ENCODE measurements around the gene SCGB1D1. TPM values are rescaled to one million over a fixed set of nuclear protein-coding genes. Genes with fewer than 3 reads are reported as not detected.

SCGB1D1 gene
- total and polyA plus RNA-seq, 2 experiments from 2014 or later = not detected

DNA sequence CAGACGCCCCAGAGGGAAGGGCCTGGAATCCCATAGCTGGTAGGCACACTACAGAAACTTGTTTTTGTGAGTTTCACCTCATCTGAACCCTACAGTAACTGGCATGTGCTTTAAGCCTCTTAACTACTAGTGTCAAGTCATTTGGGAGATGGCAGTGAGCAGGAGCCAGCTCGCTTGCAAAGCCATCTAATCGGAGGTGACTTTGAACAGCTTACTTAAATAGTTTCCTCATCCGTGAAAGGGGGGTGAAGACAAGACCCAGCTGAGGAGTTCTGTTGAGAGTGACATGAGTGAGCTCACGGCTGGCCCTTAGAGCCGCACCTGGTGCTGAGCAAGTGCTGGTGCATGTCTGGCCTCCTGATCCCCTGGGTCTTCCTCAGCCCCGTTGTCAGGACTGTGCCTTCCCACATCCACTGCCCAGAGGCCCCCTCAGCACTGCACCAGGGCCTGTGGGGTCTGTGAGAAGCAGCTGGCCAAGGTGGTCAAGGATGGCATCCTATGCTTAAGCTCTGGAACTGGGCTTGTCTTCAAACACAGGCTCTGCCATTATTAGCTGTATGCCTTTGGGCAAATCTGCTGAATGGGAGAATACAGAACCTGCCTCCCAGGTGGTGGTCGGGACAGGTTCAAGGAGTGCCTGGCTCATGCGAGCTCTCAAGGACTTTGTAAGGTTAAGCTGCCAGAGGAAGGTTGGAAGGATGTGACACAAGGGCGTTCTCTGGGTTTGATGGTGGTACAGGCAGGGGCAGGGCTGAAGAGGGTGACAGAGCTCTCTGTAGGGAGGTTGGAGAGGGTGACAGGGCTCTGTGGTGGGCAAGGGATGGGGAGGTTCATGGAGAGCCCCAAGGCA, 38.9 kb upstream of the SCGB1D1 start:
- Histone ChIP-seq H3K36me3 (ENCODE audit: insufficient read depth) (peaks cover 30% of the 10 kb centered on the region), H3K27ac (ENCODE audit: low read depth) (no peak overlapping the region), H3K4me1 (ENCODE audit: insufficient read depth) (no peaks in the 10 kb centered on the region), H3K4me2 (no peak overlapping the region), H3K9me2 (ENCODE audit: insufficient read depth) (no peaks in the 10 kb centered on the region), H3K79me2 (replicated peaks; ENCODE audit: insufficient read depth) (no peaks in the 10 kb centered on the region), H3F3A (replicated peaks; ENCODE audit: low read depth) (no peaks in the 10 kb centered on the region), H2AFZ (no peak overlapping the region), H3K4me3 (no peak overlapping the region), H4K20me1 (replicated peaks; ENCODE audit: insufficient read depth) (no peaks in the 10 kb centered on the region; the same call in 1 of the 2 replicates), H3K27me3 (ENCODE audit: insufficient read depth) (no peaks in the 10 kb centered on the region)
- ATAC-seq (no peak), DNase-seq (ENCODE audit: low spot score) (no peak)
- no peaks in the 10 kb centered on the region for H3K4me1 Mint-ChIP-seq
- peaks cover 65% of the 10 kb centered on the region for H3K36me3 Mint-ChIP-seq (ENCODE audit: low read depth)
- TF ChIP-seq STAT1 (IDR thresholded peaks at IDR 0.05; ENCODE audit: unreplicated experiment) (no peak), ZNF331 (CRISPR knock-in tag; IDR thresholded peaks at IDR 0.05; ENCODE audit: low read depth) (no peak)
- H3K9me3 Mint-ChIP-seq = no peaks in the 10 kb centered on the region
- H3K4me3 Mint-ChIP-seq = no peak overlapping the region
- H3K27ac Mint-ChIP-seq = no peak overlapping the region
- peaks cover 6% of the 10 kb centered on the region for H3K27me3 Mint-ChIP-seq (ENCODE audit: insufficient read depth, low read depth, poor library complexity)

DNA sequence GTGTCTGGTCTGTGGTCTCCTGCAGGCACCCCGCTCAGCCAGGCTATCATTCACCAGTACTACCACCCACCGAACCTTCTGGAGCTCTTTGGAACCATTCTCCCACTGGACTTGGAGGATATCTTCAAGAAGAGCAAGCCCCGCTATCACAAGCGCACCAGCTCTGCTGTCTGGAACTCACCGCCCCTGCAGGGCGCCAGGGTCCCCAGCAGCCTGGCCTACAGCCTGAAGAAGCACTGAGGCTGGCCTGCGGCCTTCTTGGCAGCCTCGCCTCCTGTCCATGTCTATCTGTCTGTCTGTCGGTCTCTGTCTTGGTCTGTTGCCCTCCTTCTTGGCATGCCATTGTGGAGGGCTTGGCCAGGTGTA, 38.3 kb upstream of the SCGB1D1 start:
- Histone ChIP-seq H3K79me2 (replicated peaks; ENCODE audit: insufficient read depth) (no peaks in the 10 kb centered on the region), H3K27ac (ENCODE audit: low read depth) (no peak overlapping the region), H3K4me1 (ENCODE audit: insufficient read depth) (no peaks in the 10 kb centered on the region), H3K4me2 (no peak overlapping the region), H2AFZ (no peak overlapping the region), H3K36me3 (ENCODE audit: insufficient read depth) (peaks cover 24% of the 10 kb centered on the region), H3K4me3 (no peak overlapping the region), H3K27me3 (ENCODE audit: insufficient read depth) (no peaks in the 10 kb centered on the region), H3F3A (replicated peaks; ENCODE audit: low read depth) (no peaks in the 10 kb centered on the region), H4K20me1 (replicated peaks; ENCODE audit: insufficient read depth) (no peaks in the 10 kb centered on the region; the same call in 1 of the 2 replicates), H3K9me2 (ENCODE audit: insufficient read depth) (no peaks in the 10 kb centered on the region)
- no peak overlapping the region for H3K27ac Mint-ChIP-seq
- no peak for ATAC-seq
- no peak for DNase-seq (ENCODE audit: low spot score)
- H3K9me3 Mint-ChIP-seq = no peaks in the 10 kb centered on the region
- H3K4me1 Mint-ChIP-seq = no peaks in the 10 kb centered on the region
- H3K27me3 Mint-ChIP-seq (ENCODE audit: insufficient read depth, low read depth, poor library complexity) = peaks cover 6% of the 10 kb centered on the region
- H3K36me3 Mint-ChIP-seq (ENCODE audit: low read depth) = peaks cover 59% of the 10 kb centered on the region
- H3K4me3 Mint-ChIP-seq = no peak overlapping the region
- TF ChIP-seq JUNB (IDR thresholded peaks at IDR 0.05; ENCODE audit: unreplicated experiment) = no peak
- TF ChIP-seq, protein P1, sequence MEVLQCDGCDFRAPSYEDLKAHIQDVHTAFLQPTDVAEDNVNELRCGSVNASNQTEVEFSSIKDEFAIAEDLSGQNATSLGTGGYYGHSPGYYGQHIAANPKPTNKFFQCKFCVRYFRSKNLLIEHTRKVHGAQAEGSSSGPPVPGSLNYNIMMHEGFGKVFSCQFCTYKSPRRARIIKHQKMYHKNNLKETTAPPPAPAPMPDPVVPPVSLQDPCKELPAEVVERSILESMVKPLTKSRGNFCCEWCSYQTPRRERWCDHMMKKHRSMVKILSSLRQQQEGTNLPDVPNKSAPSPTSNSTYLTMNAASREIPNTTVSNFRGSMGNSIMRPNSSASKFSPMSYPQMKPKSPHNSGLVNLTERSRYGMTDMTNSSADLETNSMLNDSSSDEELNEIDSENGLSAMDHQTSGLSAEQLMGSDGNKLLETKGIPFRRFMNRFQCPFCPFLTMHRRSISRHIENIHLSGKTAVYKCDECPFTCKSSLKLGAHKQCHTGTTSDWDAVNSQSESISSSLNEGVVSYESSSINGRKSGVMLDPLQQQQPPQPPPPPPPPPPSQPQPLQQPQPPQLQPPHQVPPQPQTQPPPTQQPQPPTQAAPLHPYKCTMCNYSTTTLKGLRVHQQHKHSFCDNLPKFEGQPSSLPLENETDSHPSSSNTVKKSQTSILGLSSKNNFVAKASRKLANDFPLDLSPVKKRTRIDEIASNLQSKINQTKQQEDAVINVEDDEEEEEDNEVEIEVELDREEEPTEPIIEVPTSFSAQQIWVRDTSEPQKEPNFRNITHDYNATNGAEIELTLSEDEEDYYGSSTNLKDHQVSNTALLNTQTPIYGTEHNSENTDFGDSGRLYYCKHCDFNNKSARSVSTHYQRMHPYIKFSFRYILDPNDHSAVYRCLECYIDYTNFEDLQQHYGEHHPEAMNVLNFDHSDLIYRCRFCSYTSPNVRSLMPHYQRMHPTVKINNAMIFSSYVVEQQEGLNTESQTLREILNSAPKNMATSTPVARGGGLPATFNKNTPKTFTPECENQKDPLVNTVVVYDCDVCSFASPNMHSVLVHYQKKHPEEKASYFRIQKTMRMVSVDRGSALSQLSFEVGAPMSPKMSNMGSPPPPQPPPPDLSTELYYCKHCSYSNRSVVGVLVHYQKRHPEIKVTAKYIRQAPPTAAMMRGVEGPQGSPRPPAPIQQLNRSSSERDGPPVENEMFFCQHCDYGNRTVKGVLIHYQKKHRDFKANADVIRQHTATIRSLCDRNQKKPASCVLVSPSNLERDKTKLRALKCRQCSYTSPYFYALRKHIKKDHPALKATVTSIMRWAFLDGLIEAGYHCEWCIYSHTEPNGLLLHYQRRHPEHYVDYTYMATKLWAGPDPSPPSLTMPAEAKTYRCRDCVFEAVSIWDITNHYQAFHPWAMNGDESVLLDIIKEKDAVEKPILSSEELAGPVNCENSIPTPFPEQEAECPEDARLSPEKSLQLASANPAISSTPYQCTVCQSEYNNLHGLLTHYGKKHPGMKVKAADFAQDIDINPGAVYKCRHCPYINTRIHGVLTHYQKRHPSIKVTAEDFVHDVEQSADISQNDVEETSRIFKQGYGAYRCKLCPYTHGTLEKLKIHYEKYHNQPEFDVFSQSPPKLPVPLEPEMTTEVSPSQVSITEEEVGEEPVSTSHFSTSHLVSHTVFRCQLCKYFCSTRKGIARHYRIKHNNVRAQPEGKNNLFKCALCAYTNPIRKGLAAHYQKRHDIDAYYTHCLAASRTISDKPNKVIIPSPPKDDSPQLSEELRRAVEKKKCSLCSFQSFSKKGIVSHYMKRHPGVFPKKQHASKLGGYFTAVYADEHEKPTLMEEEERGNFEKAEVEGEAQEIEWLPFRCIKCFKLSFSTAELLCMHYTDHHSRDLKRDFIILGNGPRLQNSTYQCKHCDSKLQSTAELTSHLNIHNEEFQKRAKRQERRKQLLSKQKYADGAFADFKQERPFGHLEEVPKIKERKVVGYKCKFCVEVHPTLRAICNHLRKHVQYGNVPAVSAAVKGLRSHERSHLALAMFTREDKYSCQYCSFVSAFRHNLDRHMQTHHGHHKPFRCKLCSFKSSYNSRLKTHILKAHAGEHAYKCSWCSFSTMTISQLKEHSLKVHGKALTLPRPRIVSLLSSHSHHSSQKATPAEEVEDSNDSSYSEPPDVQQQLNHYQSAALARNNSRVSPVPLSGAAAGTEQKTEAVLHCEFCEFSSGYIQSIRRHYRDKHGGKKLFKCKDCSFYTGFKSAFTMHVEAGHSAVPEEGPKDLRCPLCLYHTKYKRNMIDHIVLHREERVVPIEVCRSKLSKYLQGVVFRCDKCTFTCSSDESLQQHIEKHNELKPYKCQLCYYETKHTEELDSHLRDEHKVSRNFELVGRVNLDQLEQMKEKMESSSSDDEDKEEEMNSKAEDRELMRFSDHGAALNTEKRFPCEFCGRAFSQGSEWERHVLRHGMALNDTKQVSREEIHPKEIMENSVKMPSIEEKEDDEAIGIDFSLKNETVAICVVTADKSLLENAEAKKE (CRISPR knock-in tag; IDR thresholded peaks at IDR 0.05) = no peak
- TF ChIP-seq, protein P2, sequence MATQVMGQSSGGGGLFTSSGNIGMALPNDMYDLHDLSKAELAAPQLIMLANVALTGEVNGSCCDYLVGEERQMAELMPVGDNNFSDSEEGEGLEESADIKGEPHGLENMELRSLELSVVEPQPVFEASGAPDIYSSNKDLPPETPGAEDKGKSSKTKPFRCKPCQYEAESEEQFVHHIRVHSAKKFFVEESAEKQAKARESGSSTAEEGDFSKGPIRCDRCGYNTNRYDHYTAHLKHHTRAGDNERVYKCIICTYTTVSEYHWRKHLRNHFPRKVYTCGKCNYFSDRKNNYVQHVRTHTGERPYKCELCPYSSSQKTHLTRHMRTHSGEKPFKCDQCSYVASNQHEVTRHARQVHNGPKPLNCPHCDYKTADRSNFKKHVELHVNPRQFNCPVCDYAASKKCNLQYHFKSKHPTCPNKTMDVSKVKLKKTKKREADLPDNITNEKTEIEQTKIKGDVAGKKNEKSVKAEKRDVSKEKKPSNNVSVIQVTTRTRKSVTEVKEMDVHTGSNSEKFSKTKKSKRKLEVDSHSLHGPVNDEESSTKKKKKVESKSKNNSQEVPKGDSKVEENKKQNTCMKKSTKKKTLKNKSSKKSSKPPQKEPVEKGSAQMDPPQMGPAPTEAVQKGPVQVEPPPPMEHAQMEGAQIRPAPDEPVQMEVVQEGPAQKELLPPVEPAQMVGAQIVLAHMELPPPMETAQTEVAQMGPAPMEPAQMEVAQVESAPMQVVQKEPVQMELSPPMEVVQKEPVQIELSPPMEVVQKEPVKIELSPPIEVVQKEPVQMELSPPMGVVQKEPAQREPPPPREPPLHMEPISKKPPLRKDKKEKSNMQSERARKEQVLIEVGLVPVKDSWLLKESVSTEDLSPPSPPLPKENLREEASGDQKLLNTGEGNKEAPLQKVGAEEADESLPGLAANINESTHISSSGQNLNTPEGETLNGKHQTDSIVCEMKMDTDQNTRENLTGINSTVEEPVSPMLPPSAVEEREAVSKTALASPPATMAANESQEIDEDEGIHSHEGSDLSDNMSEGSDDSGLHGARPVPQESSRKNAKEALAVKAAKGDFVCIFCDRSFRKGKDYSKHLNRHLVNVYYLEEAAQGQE (IDR thresholded peaks at IDR 0.05; ENCODE audit: unreplicated experiment) = no peak
- TF ChIP-seq POLR2AphosphoS5 (IDR thresholded peaks at IDR 0.05; ENCODE audit: low read depth) = no peak
- no peak for TF ChIP-seq ZNF114 (CRISPR knock-in tag; IDR thresholded peaks at IDR 0.05)
- no peak for TF ChIP-seq NANOG (IDR thresholded peaks at IDR 0.05; ENCODE audit: borderline replicate concordance)
- no peak for TF ChIP-seq EZH2 (IDR thresholded peaks at IDR 0.05; ENCODE audit: low read depth, unreplicated experiment)
- TF ChIP-seq, protein P3, sequence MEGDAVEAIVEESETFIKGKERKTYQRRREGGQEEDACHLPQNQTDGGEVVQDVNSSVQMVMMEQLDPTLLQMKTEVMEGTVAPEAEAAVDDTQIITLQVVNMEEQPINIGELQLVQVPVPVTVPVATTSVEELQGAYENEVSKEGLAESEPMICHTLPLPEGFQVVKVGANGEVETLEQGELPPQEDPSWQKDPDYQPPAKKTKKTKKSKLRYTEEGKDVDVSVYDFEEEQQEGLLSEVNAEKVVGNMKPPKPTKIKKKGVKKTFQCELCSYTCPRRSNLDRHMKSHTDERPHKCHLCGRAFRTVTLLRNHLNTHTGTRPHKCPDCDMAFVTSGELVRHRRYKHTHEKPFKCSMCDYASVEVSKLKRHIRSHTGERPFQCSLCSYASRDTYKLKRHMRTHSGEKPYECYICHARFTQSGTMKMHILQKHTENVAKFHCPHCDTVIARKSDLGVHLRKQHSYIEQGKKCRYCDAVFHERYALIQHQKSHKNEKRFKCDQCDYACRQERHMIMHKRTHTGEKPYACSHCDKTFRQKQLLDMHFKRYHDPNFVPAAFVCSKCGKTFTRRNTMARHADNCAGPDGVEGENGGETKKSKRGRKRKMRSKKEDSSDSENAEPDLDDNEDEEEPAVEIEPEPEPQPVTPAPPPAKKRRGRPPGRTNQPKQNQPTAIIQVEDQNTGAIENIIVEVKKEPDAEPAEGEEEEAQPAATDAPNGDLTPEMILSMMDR (conservative IDR thresholded peaks at IDR 0.05; ENCODE audit: low read depth in 2 of 2) = no peak
- no peak for TF ChIP-seq STAT1 (IDR thresholded peaks at IDR 0.05; ENCODE audit: unreplicated experiment)

Data from GM23338 (cell line).